Retina (tissue), 1 donor: ENCODE data around the gene DPP3.

Source experiments
- DNase-seq: peaks from one replicate; pipeline ENCODE4 v3.0.0-alpha.2; 2016

Gene DPP3

GRCh38 chr11:66484806-66485380 is 4.7 kb downstream of the DPP3 start:
- DNase-seq = no peak

- DNase-seq = no peak
These were observed 8.7 kb downstream of the DPP3 start for GRCh38 chr11:66488957-66489356.

- DNase-seq = no peak
These were observed 9.4 kb downstream of the DPP3 start for GRCh38 chr11:66489636-66490035.

GRCh38 chr11:66491315-66491935 is 11.2 kb downstream of the DPP3 start:
- no peak for DNase-seq

- DNase-seq = no peak
These were observed 12.1 kb downstream of the DPP3 start for GRCh38 chr11:66492161-66492865.

- no peak for DNase-seq
These were observed 12.9 kb downstream of the DPP3 start for GRCh38 chr11:66493130-66493529.

- DNase-seq = no peak
These were observed 14.2 kb downstream of the DPP3 start for GRCh38 chr11:66494458-66494857.

GRCh38 chr11:66494935-66495334 is 14.7 kb downstream of the DPP3 start:
- no peak for DNase-seq

GRCh38 chr11:66495401-66495854 is 15.2 kb downstream of the DPP3 start:
- no peak for DNase-seq

- no peak for DNase-seq
These were observed 17.0 kb downstream of the DPP3 start for GRCh38 chr11:66497206-66497605.

- DNase-seq = no peak
These were observed 18.3 kb downstream of the DPP3 start for GRCh38 chr11:66498506-66498905.

GRCh38 chr11:66505276-66505816 is 25.1 kb downstream of the DPP3 start:
- no peak for DNase-seq

- no peak for DNase-seq
These were observed 28.9 kb downstream of the DPP3 start for GRCh38 chr11:66509131-66509561.

- DNase-seq = peak; percentile 94
These were observed 30.2 kb downstream of the DPP3 start, which contains the start of gene BBS1 for GRCh38 chr11:66510271-66510989. Gene BBS1, plus strand, starts transcription at chr11:66510635. Its CDS starts 25 bp downstream, at chr11:66510660.

GRCh38 chr11:66510990-66511339 is 30.7 kb downstream of the DPP3 start:
- DNase-seq = no peak

GRCh38 chr11:66523611-66524010 is 43.4 kb downstream of the DPP3 start:
- no peak for DNase-seq

GRCh38 chr11:66524304-66525040 is 44.2 kb downstream of the DPP3 start:
- DNase-seq = no peak

GRCh38 chr11:66529069-66529468 is 48.8 kb downstream of the DPP3 start:
- no peak for DNase-seq

- no peak for DNase-seq
These were observed 49.4 kb downstream of the DPP3 start for GRCh38 chr11:66529655-66530054.

GRCh38 chr11:66530927-66531709 is 50.9 kb downstream of the DPP3 start:
- no peak for DNase-seq

GRCh38 chr11:66531841-66532240 is 51.6 kb downstream of the DPP3 start:
- no peak for DNase-seq

GRCh38 chr11:66532784-66533183 is 52.5 kb downstream of the DPP3 start:
- no peak for DNase-seq
